ENCODE measurements around the gene KLHL30. TPM values are rescaled to one million over a fixed set of nuclear protein-coding genes. Genes with fewer than 3 reads are reported as not detected.

Gene KLHL30
- total RNA-seq, 2 donors from 2014 or later = 0.07 to 0.13 TPM

GRCh38 chr2:238187618-238188548 is 49.4 kb downstream of the KLHL30 start:
- H3K9ac ChIP-seq (ENCODE audit: low read depth in 2 of 2, low read length in 2 of 2) = no peak overlapping the region
- no peak overlapping the region for H3K4me3 ChIP-seq
- H3K27me3 ChIP-seq = no peaks in the 10 kb centered on the region
- no peak overlapping the region for H3K27ac ChIP-seq
- intact Hi-C loops (cut with DNase I) = no loop called here
- H3K36me3 ChIP-seq = peaks cover 27% of the 10 kb centered on the region
- no peaks in the 10 kb centered on the region for H3K4me1 ChIP-seq
- no peak for TF ChIP-seq CTCF (IDR thresholded peaks at IDR 0.05)
- no peak for DNase-seq
- H3K9me3 ChIP-seq = no peaks in the 10 kb centered on the region

DNA sequence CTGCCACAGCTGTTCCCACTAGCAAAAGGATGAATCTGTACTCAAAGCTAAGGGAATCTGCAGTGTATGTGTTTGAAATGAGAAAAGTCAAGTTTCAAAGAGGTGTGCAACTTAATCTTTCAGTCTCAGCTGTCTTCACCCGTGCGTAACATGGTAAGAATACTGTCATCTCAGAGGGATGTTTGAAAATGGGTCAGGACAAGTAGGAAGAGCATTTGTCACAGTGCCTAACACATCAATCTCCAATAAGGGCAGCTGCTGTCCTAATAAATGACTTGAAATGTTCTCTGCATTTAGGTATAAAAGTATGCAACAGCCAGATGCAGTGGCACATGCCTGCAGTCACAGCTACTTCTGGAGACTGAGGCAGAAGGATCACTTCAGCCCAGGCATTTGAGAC is 52.0 kb downstream of the KLHL30 start:
- Histone ChIP-seq H3K36me3 (peaks cover 13% of the 10 kb centered on the region), H3K9me3 (no peaks in the 10 kb centered on the region), H3K9ac (ENCODE audit: low read depth in 2 of 2, low read length in 2 of 2) (no peak overlapping the region), H3K4me1 (no peaks in the 10 kb centered on the region), H3K27me3 (no peaks in the 10 kb centered on the region), H3K4me3 (no peak overlapping the region), H3K27ac (no peak overlapping the region)
- no peak for TF ChIP-seq CTCF (IDR thresholded peaks at IDR 0.05)
- no peak for DNase-seq
- intact Hi-C loops (cut with DNase I) = no loop called here

Other genes with a start within 250 kb of the KLHL30 start
- 10 to 100 TPM; 51.8 to 54.7 TPM for gene UBE2F, start 171.7 kb upstream of the KLHL30 start, total RNA-seq
- 10 to 100 TPM; 10.2 to 36.9 TPM for gene SCLY, start 77.7 kb upstream of the KLHL30 start, total RNA-seq
- gene ESPNL, start 38.3 kb upstream of the KLHL30 start, total RNA-seq = under 1 TPM; 0.08 to 0.12 TPM
- under 1 TPM in 1 of 2 donors, not detected in 1; 0.50 TPM for gene ERFE, start 20.3 kb downstream of the KLHL30 start, total RNA-seq
- gene ILKAP, start 65.0 kb downstream of the KLHL30 start, total RNA-seq = 10 to 100 TPM; 27.8 to 50.3 TPM
- gene HES6, start 101.4 kb downstream of the KLHL30 start, total RNA-seq = 10 to 100 TPM; 55.6 to 79.5 TPM
- gene PER2, start 149.9 kb downstream of the KLHL30 start, total RNA-seq = 10 to 100 TPM; 22.1 to 29.2 TPM
- gene TRAF3IP1, start 181.8 kb downstream of the KLHL30 start, total RNA-seq = 10 to 100 TPM; 16.2 to 18.5 TPM

All from colonic mucosa (tissue), 4 donors.